Epithelial cell of esophagus (primary cell): ENCODE measurements around the gene CHKA.

ENCODE experiments used
- DNase-seq: peaks from one replicate; pipeline ENCODE4 v3.0.0; 2010; ENCODE audit warnings: low read depth
- H3K4me3 ChIP-seq: 2 replicates; pipeline ENCODE4 v1.5.1; 2011; ENCODE audit warnings: mild to moderate bottlenecking, low read length, control low read depth
- CTCF ChIP-seq: IDR thresholded peaks from 2 replicates; pipeline ENCODE4 v1.5.1; 2011; ENCODE audit warnings: low read depth, mild to moderate bottlenecking, low read length, control low read depth, inconsistent platforms; ENCODE audit not compliant: insufficient read depth; ENCODE audit errors: missing control alignments

CHKA gene

GRCh38 chr11:68053117-68053516 lies 68.1 kb downstream of the CHKA start:
- H3K4me3 ChIP-seq = no peak overlapping the region
- no peak for TF ChIP-seq CTCF
- no peak for DNase-seq

- no peak overlapping the region for H3K4me3 ChIP-seq
- DNase-seq = no peak
- TF ChIP-seq CTCF = no peak
Observed at GRCh38 chr11:68052137-68052873, 68.9 kb downstream of the CHKA start.

GRCh38 chr11:68051191-68052136 lies 69.7 kb downstream of the CHKA start:
- no peak for TF ChIP-seq CTCF
- no peak for DNase-seq
- H3K4me3 ChIP-seq = no peak overlapping the region

- H3K4me3 ChIP-seq = no peak overlapping the region
- DNase-seq = no peak
- TF ChIP-seq CTCF = no peak
Observed at GRCh38 chr11:68050371-68050841, 70.8 kb downstream of the CHKA start.

GRCh38 chr11:68049509-68050370 lies 71.4 kb downstream of the CHKA start:
- no peak for DNase-seq
- H3K4me3 ChIP-seq = no peak overlapping the region
- no peak for TF ChIP-seq CTCF

- DNase-seq = no peak
- no peak for TF ChIP-seq CTCF
- no peak overlapping the region for H3K4me3 ChIP-seq
Observed at GRCh38 chr11:68048681-68049508, 72.3 kb downstream of the CHKA start.
